K562 (cell line): ENCODE results near the gene RAD1. TPM values are rescaled to one million over a fixed set of nuclear protein-coding genes. Genes with fewer than 3 reads are reported as not detected.

Source experiments
- ARID3B ChIP-seq: fragments of 250-450 bp; sonication (Bioruptor Pico); IDR thresholded peaks from 2 replicates; pipeline ENCODE4 v1.4.0; 2020; ENCODE audit warnings: borderline replicate concordance
- ATF2 ChIP-seq: sonication (generic); formaldehyde crosslinking; IDR thresholded peaks from 2 replicates; pipeline ENCODE4 v1.8.1; 2022; ENCODE audit warnings: missing genetic modification reagents
- BDP1 ChIP-seq: IDR thresholded peaks from 3 replicates; pipeline ENCODE4 v1.6.1; 2011; ENCODE audit not compliant: insufficient read length, insufficient read depth
- BRF1 ChIP-seq: IDR thresholded peaks from 3 replicates; pipeline ENCODE4 v1.6.1; 2011; ENCODE audit warnings: borderline replicate concordance, mild to moderate bottlenecking; ENCODE audit not compliant: insufficient read length; ENCODE audit errors: extremely low read depth
- MEF2D ChIP-seq: conservative IDR thresholded peaks from 2 replicates; pipeline ENCODE4 v1.6.1; 2016; ENCODE audit warnings: low read depth, missing genetic modification characterization, missing compliant biosample characterization
- NFRKB ChIP-seq: fragments of 450-650 bp; IDR thresholded peaks from 2 replicates; pipeline ENCODE4 v1.6.1; 2016; ENCODE audit warnings: low read depth
- NUFIP1 ChIP-seq: fragments of 450-650 bp; IDR thresholded peaks from 2 replicates; pipeline ENCODE4 v1.6.1; 2018; ENCODE audit not compliant: partially characterized antibody
- PHTF2 ChIP-seq: fragments of 250-450 bp; sonication (Bioruptor Pico); IDR thresholded peaks from 2 replicates; pipeline ENCODE4 v1.5.0; 2021; ENCODE audit warnings: mild to moderate bottlenecking
- RBM14 ChIP-seq: fragments of 200-400 bp; formaldehyde crosslinking; IDR thresholded peaks from 2 replicates; pipeline ENCODE4 v1.6.1; 2018; ENCODE audit warnings: low read depth, mild to moderate bottlenecking, low read length, moderate library complexity, borderline replicate concordance; ENCODE audit not compliant: insufficient read depth
- RBM15 ChIP-seq: fragments of 200-400 bp; formaldehyde crosslinking; IDR thresholded peaks from 2 replicates; pipeline ENCODE4 v1.6.1; 2018; ENCODE audit warnings: mild to moderate bottlenecking, low read length, moderate library complexity; ENCODE audit not compliant: insufficient read depth
- RFX7 ChIP-seq: fragments of 250-450 bp; sonication (Bioruptor Pico); IDR thresholded peaks from 2 replicates; pipeline ENCODE4 v1.5.1; 2021; ENCODE audit warnings: mild to moderate bottlenecking
- SAP30 ChIP-seq: fragments of 200-600 bp; sonication (generic); IDR thresholded peaks from 2 replicates; pipeline ENCODE4 v1.6.1; 2012; ENCODE audit warnings: borderline replicate concordance, low read depth, mild to moderate bottlenecking, moderate library complexity, low read length, control low read depth, inconsistent platforms; ENCODE audit not compliant: insufficient read depth, poor library complexity, severe bottlenecking
- TFAP4 ChIP-seq: sonication (generic); formaldehyde crosslinking; IDR thresholded peaks from 2 replicates; pipeline ENCODE4 v1.8.0; 2022; ENCODE audit warnings: missing genetic modification reagents, mild to moderate bottlenecking, moderate library complexity, borderline replicate concordance
- ZNF197 ChIP-seq: fragments of 200-800 bp; sonication (Bioruptor generic); IDR thresholded peaks from 2 replicates; pipeline ENCODE4 v1.6.1; 2016; ENCODE audit warnings: low read depth, missing genetic modification characterization, missing compliant biosample characterization
- ZNF384 ChIP-seq: IDR thresholded peaks from 2 replicates; pipeline ENCODE4 v1.6.1; 2012; ENCODE audit warnings: low read depth, low read length, improper control_type of control experiment
- ZNF431 ChIP-seq: sonication (generic); formaldehyde crosslinking; IDR thresholded peaks from 2 replicates; pipeline ENCODE4 v1.8.0; 2022; ENCODE audit warnings: mild to moderate bottlenecking, missing genetic modification reagents
- ZNF449 ChIP-seq: fragments of 250-450 bp; sonication (Bioruptor Pico); IDR thresholded peaks from 2 replicates; pipeline ENCODE4 v1.8.0; 2022; ENCODE audit warnings: moderate library complexity, mild to moderate bottlenecking, inconsistent platforms
- ZNF76 ChIP-seq: fragments of 250-450 bp; sonication (Bioruptor Pico); IDR thresholded peaks from 2 replicates; pipeline ENCODE4 v1.4.0; 2020; ENCODE audit warnings: mild to moderate bottlenecking, moderate library complexity, borderline replicate concordance
- ZNF778 ChIP-seq: fragments of 450-650 bp; formaldehyde crosslinking; IDR thresholded peaks from 2 replicates; pipeline ENCODE4 v1.4.0; 2020; ENCODE audit warnings: mild to moderate bottlenecking, moderate library complexity
- polyA plus RNA-seq, 8 experiments: library from polyadenylated mRNA; depleted of rRNA in 4 of 8; stranded (reverse) in 5 of 8; unstranded in 3 of 8; fragments of >200 nt; fragmentation: Nextera tagmentation in 2 of 8; fragmentation: Illumina TruSeq in 1 of 8; extraction: Ambion mirVana in 2 of 8; extraction: Trizol in 1 of 8; gene quantifications; 2 replicates each; pipeline versions ENCODE4 v1.2.1 to v1.2.3, GENCODE V29; 2011 to 2014; ENCODE audit warnings: inconsistent platforms in 1 of 8, missing spikeins in 1 of 8
- total RNA-seq, 7 experiments: library from RNA; depleted of rRNA in 6 of 7; stranded (reverse); fragments of >200 nt in 6 of 7; fragmentation: Illumina TruSeq in 2 of 7; extraction: Trizol in 2 of 7; gene quantifications; 2 replicates each; pipeline versions ENCODE4 v1.2.1 to v1.2.3, GENCODE V29; 2011 to 2021; ENCODE audit warnings: low replicate concordance in 1 of 7
- TF ChIP-seq, protein P1 (sequence below): IDR thresholded peaks from 2 replicates; pipeline ENCODE4 v1.6.1; 2011; ENCODE audit warnings: borderline replicate concordance, low read depth, mild to moderate bottlenecking, moderate library complexity, low read length; ENCODE audit not compliant: insufficient read depth, poor library complexity, severe bottlenecking
- TF ChIP-seq, protein P2 (sequence below): fragments of 250-450 bp; sonication (Bioruptor Pico); IDR thresholded peaks from 2 replicates; pipeline ENCODE4 v1.9.0; 2021; ENCODE audit warnings: mild to moderate bottlenecking

Gene RAD1
- total and polyA plus RNA-seq, 9 of the 15 experiments (the other 6 are each of a cell fraction or from before 2014, with no cell fraction given): 44.5 to 148 (median 60.8) TPM

- TF ChIP-seq NFRKB (no peak), ATF2 (CRISPR knock-in tag) (no peak), BDP1 (no peak), ZNF197 (CRISPR knock-in tag) (no peak), BRF1 (no peak), ZNF76 (CRISPR knock-in tag) (no peak), PHTF2 (no peak), ZNF384 (no peak), ZNF431 (CRISPR knock-in tag) (no peak), NUFIP1 (no peak), ZNF449 (no peak), MEF2D (tag) (no peak), ZNF778 (CRISPR knock-in tag) (no peak), SAP30 (peak; percentile 91), ARID3B (CRISPR knock-in tag) (no peak), RBM15 (no peak), RFX7 (CRISPR knock-in tag) (no peak), TFAP4 (no peak), RBM14 (no peak)
- TF ChIP-seq, protein P1, sequence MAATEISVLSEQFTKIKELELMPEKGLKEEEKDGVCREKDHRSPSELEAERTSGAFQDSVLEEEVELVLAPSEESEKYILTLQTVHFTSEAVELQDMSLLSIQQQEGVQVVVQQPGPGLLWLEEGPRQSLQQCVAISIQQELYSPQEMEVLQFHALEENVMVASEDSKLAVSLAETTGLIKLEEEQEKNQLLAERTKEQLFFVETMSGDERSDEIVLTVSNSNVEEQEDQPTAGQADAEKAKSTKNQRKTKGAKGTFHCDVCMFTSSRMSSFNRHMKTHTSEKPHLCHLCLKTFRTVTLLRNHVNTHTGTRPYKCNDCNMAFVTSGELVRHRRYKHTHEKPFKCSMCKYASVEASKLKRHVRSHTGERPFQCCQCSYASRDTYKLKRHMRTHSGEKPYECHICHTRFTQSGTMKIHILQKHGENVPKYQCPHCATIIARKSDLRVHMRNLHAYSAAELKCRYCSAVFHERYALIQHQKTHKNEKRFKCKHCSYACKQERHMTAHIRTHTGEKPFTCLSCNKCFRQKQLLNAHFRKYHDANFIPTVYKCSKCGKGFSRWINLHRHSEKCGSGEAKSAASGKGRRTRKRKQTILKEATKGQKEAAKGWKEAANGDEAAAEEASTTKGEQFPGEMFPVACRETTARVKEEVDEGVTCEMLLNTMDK: no peak
- TF ChIP-seq, protein P2, sequence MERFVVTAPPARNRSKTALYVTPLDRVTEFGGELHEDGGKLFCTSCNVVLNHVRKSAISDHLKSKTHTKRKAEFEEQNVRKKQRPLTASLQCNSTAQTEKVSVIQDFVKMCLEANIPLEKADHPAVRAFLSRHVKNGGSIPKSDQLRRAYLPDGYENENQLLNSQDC (CRISPR knock-in tag): no peak; the same call in 1 of the 2 replicates
These were observed 599 bp downstream of the RAD1 start (continued) for GRCh38 chr5:34914671-34915138.
